ENCODE measurements around the gene KIAA0232.

GRCh38 chr4:6753103-6753560, 29.4 kb upstream of the KIAA0232 start:
- TF ChIP-seq SP1 (IDR thresholded peaks at IDR 0.05) (no peak), PKNOX1 (IDR thresholded peaks at IDR 0.05) (no peak), FOXM1 (IDR thresholded peaks at IDR 0.05; ENCODE audit: borderline replicate concordance) (no peak), ARNT (IDR thresholded peaks at IDR 0.05) (no peak), FOXK2 (IDR thresholded peaks at IDR 0.05) (no peak), BHLHE40 (IDR thresholded peaks at IDR 0.05; ENCODE audit: borderline replicate concordance) (no peak), TARDBP (IDR thresholded peaks at IDR 0.05) (no peak), FOXA1 (IDR thresholded peaks at IDR 0.05) (no peak), SUZ12 (IDR thresholded peaks at IDR 0.05) (no peak), CTBP1 (IDR thresholded peaks at IDR 0.05; ENCODE audit: borderline replicate concordance) (no peak), ELF4 (IDR thresholded peaks at IDR 0.05) (no peak), L3MBTL2 (conservative IDR thresholded peaks at IDR 0.05) (no peak), ZNF384 (IDR thresholded peaks at IDR 0.05) (no peak)

Measured in HEK293T (cell line).